Measurements from ENCODE around the gene PRR7. TPM values are rescaled to one million over a fixed set of nuclear protein-coding genes. Genes with fewer than 3 reads are reported as not detected.

Gene PRR7
- total and polyA plus RNA-seq, 2 of the 13 experiments (the other 11 are each of a cell fraction or from before 2014, with no cell fraction given): 4.8 to 5.0 TPM

DNA sequence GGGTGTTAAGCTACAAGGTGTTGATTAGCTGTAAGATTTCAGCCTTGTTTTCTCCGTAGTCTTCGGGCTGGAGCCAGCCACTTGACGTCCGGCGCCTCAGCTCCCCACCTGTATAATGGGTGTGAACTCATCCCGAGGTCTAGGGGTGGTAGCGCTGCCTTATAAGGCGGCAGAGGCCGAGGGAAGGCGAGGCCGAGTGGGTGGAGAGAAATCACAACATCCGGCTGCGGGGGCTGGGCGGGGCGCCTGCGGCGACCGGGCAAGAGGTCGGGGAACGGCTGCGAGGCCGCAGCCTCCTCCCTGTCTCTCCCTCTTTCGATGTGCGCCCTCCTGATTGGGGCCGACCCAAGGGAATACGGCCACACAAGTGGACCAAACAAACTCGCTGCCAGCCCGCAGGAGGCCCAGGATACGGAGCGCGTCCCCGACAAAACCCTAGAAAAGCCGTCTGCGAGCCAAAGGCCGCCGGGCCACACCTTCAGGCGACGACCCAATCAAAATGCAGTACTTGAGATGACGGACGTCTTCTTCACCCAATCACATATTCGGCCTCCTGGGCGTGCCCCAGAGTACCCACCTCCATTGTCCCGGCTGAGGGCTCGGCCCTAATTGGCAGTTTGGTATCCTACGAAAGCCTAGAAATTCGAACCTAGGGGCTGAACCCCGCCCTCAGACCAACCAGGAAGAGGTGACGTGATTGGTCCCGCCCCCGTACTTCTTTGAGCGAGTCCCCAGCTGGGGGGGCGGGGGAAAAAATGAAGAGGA lies 20.6 kb upstream of the PRR7 start (continued):
- TF ChIP-seq, protein P1, sequence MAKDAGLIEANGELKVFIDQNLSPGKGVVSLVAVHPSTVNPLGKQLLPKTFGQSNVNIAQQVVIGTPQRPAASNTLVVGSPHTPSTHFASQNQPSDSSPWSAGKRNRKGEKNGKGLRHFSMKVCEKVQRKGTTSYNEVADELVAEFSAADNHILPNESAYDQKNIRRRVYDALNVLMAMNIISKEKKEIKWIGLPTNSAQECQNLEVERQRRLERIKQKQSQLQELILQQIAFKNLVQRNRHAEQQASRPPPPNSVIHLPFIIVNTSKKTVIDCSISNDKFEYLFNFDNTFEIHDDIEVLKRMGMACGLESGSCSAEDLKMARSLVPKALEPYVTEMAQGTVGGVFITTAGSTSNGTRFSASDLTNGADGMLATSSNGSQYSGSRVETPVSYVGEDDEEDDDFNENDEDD (CRISPR knock-in tag; IDR thresholded peaks at IDR 0.05; ENCODE audit: borderline replicate concordance): peak; percentile 55; the same call in 1 of the 2 replicates
- TF ChIP-seq RARG (CRISPR knock-in tag; IDR thresholded peaks at IDR 0.05; ENCODE audit: low read depth) (no peak), SMC3 (IDR thresholded peaks at IDR 0.05; ENCODE audit: low read length) (no peak), NFE2 (CRISPR knock-in tag; IDR thresholded peaks at IDR 0.05) (no peak), CENPT (CRISPR knock-in tag; IDR thresholded peaks at IDR 0.05; ENCODE audit: low read depth) (no peak), CEBPG (CRISPR knock-in tag; IDR thresholded peaks at IDR 0.05) (0 out of 2 replicates have a peak, but pooled peaks have one; percentile 8), SRSF1 (optimal IDR thresholded peaks at IDR 0.05; ENCODE audit: low read depth, low read length) (peak; percentile 72), ZNF501 (CRISPR knock-in tag; IDR thresholded peaks at IDR 0.05) (peak; percentile 91), RFXANK (CRISPR knock-in tag; IDR thresholded peaks at IDR 0.05) (0 out of 2 replicates have a peak, but pooled peaks have one; percentile 17), CAMTA2 (CRISPR knock-in tag; IDR thresholded peaks at IDR 0.05; ENCODE audit: borderline replicate concordance) (no peak), PAF1 (CRISPR knock-in tag; IDR thresholded peaks at IDR 0.05) (no peak), ZNF878 (CRISPR knock-in tag; IDR thresholded peaks at IDR 0.05) (no peak), ZNF101 (CRISPR knock-in tag; IDR thresholded peaks at IDR 0.05; ENCODE audit: borderline replicate concordance, low read depth) (no peak)
- TF ChIP-seq, protein P2, sequence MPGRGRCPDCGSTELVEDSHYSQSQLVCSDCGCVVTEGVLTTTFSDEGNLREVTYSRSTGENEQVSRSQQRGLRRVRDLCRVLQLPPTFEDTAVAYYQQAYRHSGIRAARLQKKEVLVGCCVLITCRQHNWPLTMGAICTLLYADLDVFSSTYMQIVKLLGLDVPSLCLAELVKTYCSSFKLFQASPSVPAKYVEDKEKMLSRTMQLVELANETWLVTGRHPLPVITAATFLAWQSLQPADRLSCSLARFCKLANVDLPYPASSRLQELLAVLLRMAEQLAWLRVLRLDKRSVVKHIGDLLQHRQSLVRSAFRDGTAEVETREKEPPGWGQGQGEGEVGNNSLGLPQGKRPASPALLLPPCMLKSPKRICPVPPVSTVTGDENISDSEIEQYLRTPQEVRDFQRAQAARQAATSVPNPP (CRISPR knock-in tag; IDR thresholded peaks at IDR 0.05): no peak
- TF ChIP-seq, protein P3, sequence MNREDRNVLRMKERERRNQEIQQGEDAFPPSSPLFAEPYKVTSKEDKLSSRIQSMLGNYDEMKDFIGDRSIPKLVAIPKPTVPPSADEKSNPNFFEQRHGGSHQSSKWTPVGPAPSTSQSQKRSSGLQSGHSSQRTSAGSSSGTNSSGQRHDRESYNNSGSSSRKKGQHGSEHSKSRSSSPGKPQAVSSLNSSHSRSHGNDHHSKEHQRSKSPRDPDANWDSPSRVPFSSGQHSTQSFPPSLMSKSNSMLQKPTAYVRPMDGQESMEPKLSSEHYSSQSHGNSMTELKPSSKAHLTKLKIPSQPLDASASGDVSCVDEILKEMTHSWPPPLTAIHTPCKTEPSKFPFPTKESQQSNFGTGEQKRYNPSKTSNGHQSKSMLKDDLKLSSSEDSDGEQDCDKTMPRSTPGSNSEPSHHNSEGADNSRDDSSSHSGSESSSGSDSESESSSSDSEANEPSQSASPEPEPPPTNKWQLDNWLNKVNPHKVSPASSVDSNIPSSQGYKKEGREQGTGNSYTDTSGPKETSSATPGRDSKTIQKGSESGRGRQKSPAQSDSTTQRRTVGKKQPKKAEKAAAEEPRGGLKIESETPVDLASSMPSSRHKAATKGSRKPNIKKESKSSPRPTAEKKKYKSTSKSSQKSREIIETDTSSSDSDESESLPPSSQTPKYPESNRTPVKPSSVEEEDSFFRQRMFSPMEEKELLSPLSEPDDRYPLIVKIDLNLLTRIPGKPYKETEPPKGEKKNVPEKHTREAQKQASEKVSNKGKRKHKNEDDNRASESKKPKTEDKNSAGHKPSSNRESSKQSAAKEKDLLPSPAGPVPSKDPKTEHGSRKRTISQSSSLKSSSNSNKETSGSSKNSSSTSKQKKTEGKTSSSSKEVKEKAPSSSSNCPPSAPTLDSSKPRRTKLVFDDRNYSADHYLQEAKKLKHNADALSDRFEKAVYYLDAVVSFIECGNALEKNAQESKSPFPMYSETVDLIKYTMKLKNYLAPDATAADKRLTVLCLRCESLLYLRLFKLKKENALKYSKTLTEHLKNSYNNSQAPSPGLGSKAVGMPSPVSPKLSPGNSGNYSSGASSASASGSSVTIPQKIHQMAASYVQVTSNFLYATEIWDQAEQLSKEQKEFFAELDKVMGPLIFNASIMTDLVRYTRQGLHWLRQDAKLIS (CRISPR knock-in tag; IDR thresholded peaks at IDR 0.05): no peak
- TF ChIP-seq, protein P4, sequence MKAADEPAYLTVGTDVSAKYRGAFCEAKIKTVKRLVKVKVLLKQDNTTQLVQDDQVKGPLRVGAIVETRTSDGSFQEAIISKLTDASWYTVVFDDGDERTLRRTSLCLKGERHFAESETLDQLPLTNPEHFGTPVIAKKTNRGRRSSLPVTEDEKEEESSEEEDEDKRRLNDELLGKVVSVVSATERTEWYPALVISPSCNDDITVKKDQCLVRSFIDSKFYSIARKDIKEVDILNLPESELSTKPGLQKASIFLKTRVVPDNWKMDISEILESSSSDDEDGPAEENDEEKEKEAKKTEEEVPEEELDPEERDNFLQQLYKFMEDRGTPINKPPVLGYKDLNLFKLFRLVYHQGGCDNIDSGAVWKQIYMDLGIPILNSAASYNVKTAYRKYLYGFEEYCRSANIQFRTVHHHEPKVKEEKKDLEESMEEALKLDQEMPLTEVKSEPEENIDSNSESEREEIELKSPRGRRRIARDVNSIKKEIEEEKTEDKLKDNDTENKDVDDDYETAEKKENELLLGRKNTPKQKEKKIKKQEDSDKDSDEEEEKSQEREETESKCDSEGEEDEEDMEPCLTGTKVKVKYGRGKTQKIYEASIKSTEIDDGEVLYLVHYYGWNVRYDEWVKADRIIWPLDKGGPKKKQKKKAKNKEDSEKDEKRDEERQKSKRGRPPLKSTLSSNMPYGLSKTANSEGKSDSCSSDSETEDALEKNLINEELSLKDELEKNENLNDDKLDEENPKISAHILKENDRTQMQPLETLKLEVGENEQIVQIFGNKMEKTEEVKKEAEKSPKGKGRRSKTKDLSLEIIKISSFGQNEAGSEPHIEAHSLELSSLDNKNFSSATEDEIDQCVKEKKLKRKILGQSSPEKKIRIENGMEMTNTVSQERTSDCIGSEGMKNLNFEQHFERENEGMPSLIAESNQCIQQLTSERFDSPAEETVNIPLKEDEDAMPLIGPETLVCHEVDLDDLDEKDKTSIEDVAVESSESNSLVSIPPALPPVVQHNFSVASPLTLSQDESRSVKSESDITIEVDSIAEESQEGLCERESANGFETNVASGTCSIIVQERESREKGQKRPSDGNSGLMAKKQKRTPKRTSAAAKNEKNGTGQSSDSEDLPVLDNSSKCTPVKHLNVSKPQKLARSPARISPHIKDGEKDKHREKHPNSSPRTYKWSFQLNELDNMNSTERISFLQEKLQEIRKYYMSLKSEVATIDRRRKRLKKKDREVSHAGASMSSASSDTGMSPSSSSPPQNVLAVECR (CRISPR knock-in tag; IDR thresholded peaks at IDR 0.05; ENCODE audit: borderline replicate concordance): peak; percentile 76

All from HepG2 (cell line).